MM.1S (cell line): ENCODE measurements around the gene RGS8.
A peak's percentile ranks its signal among the peaks of the same experiment; 100 is the strongest.

Source experiments
- DNase-seq: peaks from one replicate; pipeline ENCODE4 v3.0.0-alpha.2; 2015
- H2AFZ ChIP-seq: fragments of 300-600 bp; sonication (generic); 2 replicates; pipeline ENCODE4 v1.6.0; 2016; ENCODE audit warnings: antibody characterized with exemption, low read length
- H3F3A ChIP-seq: fragments of 300-600 bp; sonication (generic); 2 replicates; pipeline ENCODE4 v1.6.1; 2016; ENCODE audit warnings: mild to moderate bottlenecking, antibody characterized with exemption, low read length, moderate library complexity, mixed read lengths; ENCODE audit not compliant: insufficient read depth
- H3K27ac ChIP-seq: fragments of 300-600 bp; sonication (generic); 2 replicates; pipeline ENCODE4 v1.5.1; 2016; ENCODE audit warnings: mild to moderate bottlenecking, low read length
- H3K27me3 ChIP-seq: fragments of 300-600 bp; sonication (generic); replicated peaks from 2 replicates; pipeline ENCODE4 v1.6.0; 2016; ENCODE audit warnings: low read length; ENCODE audit not compliant: insufficient read depth
- H3K36me3 ChIP-seq: fragments of 300-600 bp; sonication (generic); replicated peaks from 2 replicates; pipeline ENCODE4 v1.6.1; 2016; ENCODE audit warnings: mild to moderate bottlenecking, low read length, mixed read lengths; ENCODE audit not compliant: insufficient read depth
- H3K4me1 ChIP-seq: fragments of 300-600 bp; sonication (generic); 2 replicates; pipeline ENCODE4 v1.6.1; 2016; ENCODE audit warnings: low read length, mixed read lengths
- H3K4me2 ChIP-seq: fragments of 300-600 bp; sonication (generic); 2 replicates; pipeline ENCODE4 v1.6.0; 2016; ENCODE audit warnings: low read depth, low read length
- H3K4me3 ChIP-seq: fragments of 300-600 bp; sonication (generic); 2 replicates; pipeline ENCODE4 v1.5.1; 2016; ENCODE audit warnings: low read length, mixed read lengths
- H3K79me2 ChIP-seq: fragments of 300-600 bp; sonication (generic); 2 replicates; pipeline ENCODE4 v1.6.1; 2016; ENCODE audit warnings: mixed run types, low read length, mixed read lengths
- H3K9ac ChIP-seq: fragments of 300-600 bp; sonication (generic); 2 replicates; pipeline ENCODE4 v1.6.1; 2016; ENCODE audit warnings: low read length, mixed read lengths
- H3K9me2 ChIP-seq: fragments of 300-600 bp; sonication (generic); replicated peaks from 2 replicates; pipeline ENCODE4 v1.6.1; 2016; ENCODE audit warnings: mild to moderate bottlenecking, low read length, mixed read lengths; ENCODE audit not compliant: insufficient read depth
- H3K9me3 ChIP-seq: fragments of 300-600 bp; sonication (generic); replicated peaks from 2 replicates; pipeline ENCODE4 v1.6.1; 2016; ENCODE audit warnings: mild to moderate bottlenecking, low read length, mixed read lengths; ENCODE audit not compliant: insufficient read depth
- H4K20me1 ChIP-seq: fragments of 300-600 bp; sonication (generic); 2 replicates; pipeline ENCODE4 v1.6.1; 2016; ENCODE audit warnings: mild to moderate bottlenecking, low read length, moderate library complexity, mixed read lengths; ENCODE audit not compliant: insufficient read depth
- EZH2 ChIP-seq: fragments of 300-600 bp; sonication (generic); optimal IDR thresholded peaks from 2 replicates; pipeline ENCODE3; 2017; ENCODE audit warnings: low read depth, mild to moderate bottlenecking, antibody characterized with exemption, low read length, mixed read lengths
- EZH2phosphoT487 ChIP-seq: fragments of 300-600 bp; sonication (generic); IDR thresholded peaks from 2 replicates; pipeline ENCODE4 v1.6.1; 2018; ENCODE audit warnings: antibody characterized with exemption, low read length
- TF ChIP-seq, protein P1 (sequence below): fragments of 300-600 bp; sonication (generic); IDR thresholded peaks from 2 replicates; pipeline ENCODE4 v1.5.1; 2016; ENCODE audit warnings: antibody characterized with exemption, low read length, mixed read lengths

The RGS8 gene

DNA sequence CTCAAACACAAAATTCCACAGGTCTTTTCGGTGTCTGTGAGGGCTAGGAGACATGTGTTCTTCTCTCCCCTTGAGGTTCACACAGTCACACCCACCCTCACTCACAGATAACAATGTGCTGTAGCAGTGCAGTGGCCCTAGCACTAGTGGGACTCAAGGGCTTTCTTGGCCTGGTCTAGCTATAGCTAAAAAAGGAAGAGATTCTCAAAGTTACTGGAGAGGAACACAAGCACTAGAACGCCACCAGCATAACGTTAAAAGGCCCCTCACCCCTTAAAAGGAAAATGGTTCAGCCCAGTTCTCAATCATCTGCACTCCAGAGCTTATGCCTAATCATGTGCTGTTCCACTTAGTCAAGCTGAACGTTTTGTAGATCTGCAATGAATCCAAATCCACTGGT is 39.5 kb downstream of the RGS8 start:
- Histone ChIP-seq H3K4me2 (no peak overlapping the region), H3K36me3 (no peaks in the 10 kb centered on the region), H3K9me2 (no peaks in the 10 kb centered on the region), H3K9me3 (no peaks in the 10 kb centered on the region), H3K4me1 (no peaks in the 10 kb centered on the region), H3K79me2 (no peaks in the 10 kb centered on the region), H3K4me3 (no peak overlapping the region), H4K20me1 (no peaks in the 10 kb centered on the region), H3K27ac (no peak overlapping the region), H2AFZ (no peak overlapping the region), H3F3A (no peaks in the 10 kb centered on the region), H3K9ac (no peak overlapping the region), H3K27me3 (no peaks in the 10 kb centered on the region)
- peak; percentile 2 for DNase-seq
- TF ChIP-seq EZH2phosphoT487, result no peak
- TF ChIP-seq, protein P1, sequence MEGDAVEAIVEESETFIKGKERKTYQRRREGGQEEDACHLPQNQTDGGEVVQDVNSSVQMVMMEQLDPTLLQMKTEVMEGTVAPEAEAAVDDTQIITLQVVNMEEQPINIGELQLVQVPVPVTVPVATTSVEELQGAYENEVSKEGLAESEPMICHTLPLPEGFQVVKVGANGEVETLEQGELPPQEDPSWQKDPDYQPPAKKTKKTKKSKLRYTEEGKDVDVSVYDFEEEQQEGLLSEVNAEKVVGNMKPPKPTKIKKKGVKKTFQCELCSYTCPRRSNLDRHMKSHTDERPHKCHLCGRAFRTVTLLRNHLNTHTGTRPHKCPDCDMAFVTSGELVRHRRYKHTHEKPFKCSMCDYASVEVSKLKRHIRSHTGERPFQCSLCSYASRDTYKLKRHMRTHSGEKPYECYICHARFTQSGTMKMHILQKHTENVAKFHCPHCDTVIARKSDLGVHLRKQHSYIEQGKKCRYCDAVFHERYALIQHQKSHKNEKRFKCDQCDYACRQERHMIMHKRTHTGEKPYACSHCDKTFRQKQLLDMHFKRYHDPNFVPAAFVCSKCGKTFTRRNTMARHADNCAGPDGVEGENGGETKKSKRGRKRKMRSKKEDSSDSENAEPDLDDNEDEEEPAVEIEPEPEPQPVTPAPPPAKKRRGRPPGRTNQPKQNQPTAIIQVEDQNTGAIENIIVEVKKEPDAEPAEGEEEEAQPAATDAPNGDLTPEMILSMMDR, result no peak
- no peak for TF ChIP-seq EZH2

DNA sequence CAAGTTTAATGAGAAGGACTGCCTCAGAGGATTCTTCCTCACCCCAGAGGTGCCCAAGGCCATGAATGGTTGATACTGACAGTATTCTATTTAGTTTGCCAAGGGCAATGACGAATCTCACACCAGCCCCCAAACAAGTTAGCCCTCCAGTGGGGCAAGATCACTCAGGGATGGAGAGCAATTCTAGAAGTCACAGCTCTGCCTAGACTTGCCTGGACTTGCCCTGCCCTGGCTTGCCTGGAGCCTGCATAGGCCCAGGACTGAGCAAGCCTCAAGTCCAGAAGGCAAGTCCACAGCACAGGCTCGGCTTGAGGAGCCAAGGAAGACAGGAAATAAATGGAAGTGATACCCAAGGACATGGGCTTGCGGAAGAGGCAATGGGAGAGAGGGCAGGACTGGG is 40.7 kb downstream of the RGS8 start:
- no peaks in the 10 kb centered on the region for H3K36me3 ChIP-seq
- no peaks in the 10 kb centered on the region for H3K27me3 ChIP-seq
- H3K4me3 ChIP-seq, result no peak overlapping the region
- no peaks in the 10 kb centered on the region for H3K9me3 ChIP-seq
- no peaks in the 10 kb centered on the region for H3K9me2 ChIP-seq
- no peaks in the 10 kb centered on the region for H3K79me2 ChIP-seq
- no peak overlapping the region for H3K9ac ChIP-seq
- no peaks in the 10 kb centered on the region for H3K4me1 ChIP-seq
- TF ChIP-seq, protein P1, result no peak
- TF ChIP-seq EZH2, result no peak
- TF ChIP-seq EZH2phosphoT487, result no peak
- peak; percentile 5 for DNase-seq
- no peak overlapping the region for H2AFZ ChIP-seq
- no peaks in the 10 kb centered on the region for H3F3A ChIP-seq
- no peak overlapping the region for H3K27ac ChIP-seq
- no peaks in the 10 kb centered on the region for H4K20me1 ChIP-seq
- H3K4me2 ChIP-seq, result no peak overlapping the region

DNA sequence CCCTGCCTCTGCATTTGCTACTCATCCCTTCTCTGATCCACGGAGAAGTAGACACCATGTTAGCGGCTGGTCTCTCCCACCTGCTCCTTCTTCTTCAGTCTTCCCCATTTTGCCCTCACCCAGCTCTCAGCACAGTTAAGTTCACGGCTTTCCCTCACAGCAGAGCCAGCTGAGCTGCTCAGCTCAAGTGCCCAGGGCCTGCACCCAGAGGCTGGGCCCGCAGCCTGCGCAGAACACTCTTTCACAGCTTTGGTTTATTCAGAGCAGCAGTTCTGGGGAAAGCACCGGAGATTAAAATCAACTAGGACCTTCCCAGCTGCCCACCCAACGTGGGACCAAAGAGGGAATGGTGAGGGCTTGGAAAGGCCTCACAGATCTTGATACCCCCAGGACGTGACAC is 41.9 kb downstream of the RGS8 start:
- H3K9ac ChIP-seq, result no peak overlapping the region
- TF ChIP-seq EZH2phosphoT487, result no peak
- TF ChIP-seq EZH2, result no peak
- TF ChIP-seq, protein P1, result no peak
- H3K36me3 ChIP-seq, result no peaks in the 10 kb centered on the region
- DNase-seq, result peak; percentile 5
- H3F3A ChIP-seq, result no peaks in the 10 kb centered on the region
- no peaks in the 10 kb centered on the region for H3K9me2 ChIP-seq
- no peaks in the 10 kb centered on the region for H4K20me1 ChIP-seq
- no peak overlapping the region for H3K4me2 ChIP-seq
- H3K27me3 ChIP-seq, result no peaks in the 10 kb centered on the region
- H3K9me3 ChIP-seq, result no peaks in the 10 kb centered on the region
- no peak overlapping the region for H3K27ac ChIP-seq
- no peaks in the 10 kb centered on the region for H3K4me1 ChIP-seq
- H3K4me3 ChIP-seq, result no peak overlapping the region
- no peak overlapping the region for H2AFZ ChIP-seq
- no peaks in the 10 kb centered on the region for H3K79me2 ChIP-seq
